Measurements from ENCODE around the gene CELF1.

CELF1 gene

DNA sequence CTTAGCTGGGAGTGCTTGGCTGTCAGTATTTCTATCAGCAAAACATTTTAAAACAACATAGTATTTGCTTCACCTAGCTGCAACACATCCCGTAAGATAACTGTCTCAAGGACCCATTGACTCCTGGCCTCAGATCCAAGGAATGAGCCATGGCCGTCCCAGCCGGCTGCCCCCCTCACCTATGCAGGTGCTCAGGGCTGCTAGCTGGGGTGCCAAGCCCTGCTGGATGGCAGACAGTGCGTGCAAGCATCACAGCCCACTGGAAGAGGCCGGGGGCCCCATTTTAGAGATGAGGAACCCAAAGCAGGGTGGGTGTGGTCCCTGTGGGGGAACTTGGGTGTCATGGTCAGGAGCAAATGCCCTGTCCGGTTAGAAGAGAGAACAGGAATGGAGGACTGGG lies 135.2 kb downstream of the CELF1 start:
- no peak for DNase-seq (ENCODE audit: low read depth, low spot score)

- peak; percentile 66 for DNase-seq (ENCODE audit: low read depth, low spot score)
These were observed 136.9 kb downstream of the CELF1 start for GRCh38 chr11:47415949-47416472.
